HEK293 (cell line): ENCODE measurements around the gene NFRKB.

Experiments used
- CTCF ChIA-PET: fragments of 350-600 bp; formaldehyde crosslinking; extraction: SDS; loops from one replicate; lab custom pipeline; 2021; ENCODE audit warnings: antibody characterized with exemption; lab: Yijun Ruan, JAX
- POLR2A ChIA-PET: fragments of 300-600 bp; formaldehyde crosslinking; extraction: SDS; loops from one replicate; lab custom pipeline; 2020; ENCODE audit warnings: antibody characterized with exemption, inconsistent platforms; lab: Yijun Ruan, JAX
- H3K27ac ChIP-seq: fragments of 200-500 bp; sonication (Bioruptor generic); 2 replicates; pipeline ENCODE4 v1.5.1; 2014; ENCODE audit warnings: low read depth, low read length, control low read depth, inconsistent platforms; ENCODE audit errors: extremely low read depth
- H3K36me3 ChIP-seq, 2 experiments: fragments of 200-500 bp in 1 of 2; sonication (Bioruptor generic) in 1 of 2; 1 replicate in 1 of 2; 2 replicates in 1 of 2; pipeline ENCODE4 v1.5.1; 2014 to 2017; ENCODE audit warnings: inconsistent platforms in 2 of 2, low read length in 2 of 2; ENCODE audit not compliant: control insufficient read depth in 2 of 2, insufficient read depth in 1 of 2
- H3K4me1 ChIP-seq: fragments of 200-500 bp; sonication (Bioruptor generic); 2 replicates; pipeline ENCODE4 v1.5.1; 2014; ENCODE audit warnings: mild to moderate bottlenecking, low read length, inconsistent platforms; ENCODE audit not compliant: control insufficient read depth, insufficient read depth
- H3K4me3 ChIP-seq: 2 replicates; pipeline ENCODE4 v1.5.1; 2011; ENCODE audit warnings: low read depth, mild to moderate bottlenecking, control low read depth, low read length, moderate library complexity
- H3K9me3 ChIP-seq: fragments of 200-500 bp; sonication (Bioruptor generic); 2 replicates; pipeline ENCODE4 v1.5.1; 2014; ENCODE audit warnings: low read depth, low read length, inconsistent platforms; ENCODE audit not compliant: control insufficient read depth, insufficient read depth
- KLF9 ChIP-seq: fragments of 450-650 bp; formaldehyde crosslinking; IDR thresholded peaks from 2 replicates; pipeline ENCODE4 v1.5.1; 2016; ENCODE audit warnings: missing biosample characterization, missing genetic modification characterization, low read depth
- MYNN ChIP-seq: fragments of 450-650 bp; formaldehyde crosslinking; IDR thresholded peaks from 2 replicates; pipeline ENCODE4 v1.5.1; 2016; ENCODE audit warnings: missing biosample characterization, missing genetic modification characterization, borderline replicate concordance
- PRDM1 ChIP-seq: fragments of 450-650 bp; formaldehyde crosslinking; IDR thresholded peaks from 2 replicates; pipeline ENCODE4; 2016; ENCODE audit warnings: missing biosample characterization, missing genetic modification characterization
- REPIN1 ChIP-seq: fragments of 450-650 bp; formaldehyde crosslinking; IDR thresholded peaks from 2 replicates; pipeline ENCODE4 v1.5.1; 2017; ENCODE audit warnings: missing biosample characterization, missing genetic modification characterization, low read depth
- SETDB1 ChIP-seq: IDR thresholded peaks from one replicate; pipeline ENCODE4 v1.6.1; 2017; ENCODE audit warnings: mild to moderate bottlenecking, low read length, moderate library complexity, mixed read lengths; ENCODE audit not compliant: insufficient read length
- ZNF140 ChIP-seq: fragments of 450-650 bp; formaldehyde crosslinking; IDR thresholded peaks from 2 replicates; pipeline ENCODE4 v1.5.1; 2016; ENCODE audit warnings: missing biosample characterization, missing genetic modification characterization
- ZNF202 ChIP-seq: fragments of 450-650 bp; formaldehyde crosslinking; IDR thresholded peaks from 2 replicates; pipeline ENCODE4 v1.5.1; 2016; ENCODE audit warnings: missing biosample characterization, missing genetic modification characterization, borderline replicate concordance
- ZNF221 ChIP-seq: fragments of 450-650 bp; formaldehyde crosslinking; IDR thresholded peaks from 2 replicates; pipeline ENCODE4 v1.5.1; 2017; ENCODE audit warnings: missing biosample characterization, missing genetic modification characterization, borderline replicate concordance
- ZNF23 ChIP-seq: fragments of 450-650 bp; formaldehyde crosslinking; IDR thresholded peaks from 2 replicates; pipeline ENCODE4 v1.5.1; 2016; ENCODE audit warnings: missing biosample characterization, missing genetic modification characterization, borderline replicate concordance
- ZNF274 ChIP-seq, 2 experiments: fragments of 200-500 bp in 1 of 2; fragments of 450-650 bp in 1 of 2; sonication (Bioruptor generic) in 1 of 2; formaldehyde crosslinking in 1 of 2; IDR thresholded peaks; 2 replicates each; pipeline versions ENCODE4 v1.5.1 to v1.6.1; 2014 to 2016; ENCODE audit warnings: borderline replicate concordance in 1 of 2, inconsistent platforms in 1 of 2, low read length in 1 of 2, missing biosample characterization in 1 of 2, missing genetic modification characterization in 1 of 2
- ZNF324 ChIP-seq: fragments of 450-650 bp; formaldehyde crosslinking; IDR thresholded peaks from 2 replicates; pipeline ENCODE4 v1.5.1; 2016; ENCODE audit warnings: missing biosample characterization, missing genetic modification characterization
- ZNF366 ChIP-seq: fragments of 450-650 bp; formaldehyde crosslinking; conservative IDR thresholded peaks from 2 replicates; pipeline ENCODE4 v1.5.1; 2016; ENCODE audit warnings: missing biosample characterization, missing genetic modification characterization
- ZNF423 ChIP-seq: fragments of 450-650 bp; formaldehyde crosslinking; IDR thresholded peaks from 2 replicates; pipeline ENCODE4 v1.5.1; 2016; ENCODE audit warnings: missing biosample characterization, missing genetic modification characterization
- ZNF560 ChIP-seq: fragments of 450-650 bp; formaldehyde crosslinking; IDR thresholded peaks from 2 replicates; pipeline ENCODE4 v1.5.1; 2017; ENCODE audit warnings: missing biosample characterization, missing genetic modification characterization, borderline replicate concordance
- ZNF626 ChIP-seq: fragments of 450-650 bp; sonication (Bioruptor Pico); formaldehyde crosslinking; IDR thresholded peaks from 2 replicates; pipeline ENCODE4 v1.5.1; 2018; ENCODE audit warnings: missing biosample characterization, missing genetic modification characterization, inconsistent platforms
- ZNF677 ChIP-seq: fragments of 450-650 bp; IDR thresholded peaks from 2 replicates; pipeline ENCODE4 v1.5.0; 2018; ENCODE audit warnings: missing biosample characterization, mild to moderate bottlenecking, missing genetic modification characterization, moderate library complexity
- ZNF701 ChIP-seq: fragments of 450-650 bp; formaldehyde crosslinking; IDR thresholded peaks from 2 replicates; pipeline ENCODE4 v1.5.1; 2016; ENCODE audit warnings: missing biosample characterization, missing genetic modification characterization
- ZNF704 ChIP-seq: fragments of 450-650 bp; formaldehyde crosslinking; IDR thresholded peaks from 2 replicates; pipeline ENCODE4 v1.5.1; 2016; ENCODE audit warnings: missing biosample characterization, missing genetic modification characterization
- ZNF707 ChIP-seq: fragments of 450-650 bp; formaldehyde crosslinking; IDR thresholded peaks from 2 replicates; pipeline ENCODE4 v1.5.1; 2016; ENCODE audit warnings: missing biosample characterization, missing genetic modification characterization
- ZNF843 ChIP-seq: fragments of 450-650 bp; formaldehyde crosslinking; IDR thresholded peaks from 2 replicates; pipeline ENCODE4 v1.5.1; 2016; ENCODE audit warnings: missing biosample characterization, missing genetic modification characterization
- ZSCAN30 ChIP-seq: fragments of 450-650 bp; IDR thresholded peaks from 2 replicates; pipeline ENCODE4 v1.5.1; 2018; ENCODE audit warnings: missing biosample characterization, mild to moderate bottlenecking, missing genetic modification characterization, moderate library complexity
- TF ChIP-seq, protein P1 (sequence below): fragments of 450-650 bp; formaldehyde crosslinking; IDR thresholded peaks from 2 replicates; pipeline ENCODE4 v1.5.1; 2016; ENCODE audit warnings: missing biosample characterization, missing genetic modification characterization
- TF ChIP-seq, protein P2 (sequence below): fragments of 450-650 bp; IDR thresholded peaks from 2 replicates; pipeline ENCODE4 v1.5.1; 2018; ENCODE audit warnings: missing biosample characterization, missing genetic modification characterization

Gene NFRKB

DNA sequence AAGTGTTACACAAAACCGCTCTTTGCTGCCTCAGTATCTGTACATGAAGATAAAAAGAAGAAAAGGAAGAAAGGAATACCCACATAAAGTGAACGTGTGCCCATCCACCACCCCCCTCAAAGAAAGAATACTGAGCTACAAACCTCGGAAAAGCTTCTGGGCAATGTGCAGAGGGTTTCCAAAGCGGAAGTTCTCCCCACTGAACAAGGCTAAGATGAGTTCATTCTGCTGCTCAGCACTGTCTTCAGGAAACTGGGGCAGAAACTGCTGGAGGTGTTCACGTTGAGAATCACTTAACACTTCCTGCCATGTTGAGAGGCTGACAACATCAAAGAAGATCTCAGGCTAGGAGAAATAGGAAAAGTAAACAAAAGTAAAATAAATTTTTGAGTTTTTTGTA lies 6.9 kb downstream of the NFRKB start (continued):
- TF ChIP-seq, protein P1, sequence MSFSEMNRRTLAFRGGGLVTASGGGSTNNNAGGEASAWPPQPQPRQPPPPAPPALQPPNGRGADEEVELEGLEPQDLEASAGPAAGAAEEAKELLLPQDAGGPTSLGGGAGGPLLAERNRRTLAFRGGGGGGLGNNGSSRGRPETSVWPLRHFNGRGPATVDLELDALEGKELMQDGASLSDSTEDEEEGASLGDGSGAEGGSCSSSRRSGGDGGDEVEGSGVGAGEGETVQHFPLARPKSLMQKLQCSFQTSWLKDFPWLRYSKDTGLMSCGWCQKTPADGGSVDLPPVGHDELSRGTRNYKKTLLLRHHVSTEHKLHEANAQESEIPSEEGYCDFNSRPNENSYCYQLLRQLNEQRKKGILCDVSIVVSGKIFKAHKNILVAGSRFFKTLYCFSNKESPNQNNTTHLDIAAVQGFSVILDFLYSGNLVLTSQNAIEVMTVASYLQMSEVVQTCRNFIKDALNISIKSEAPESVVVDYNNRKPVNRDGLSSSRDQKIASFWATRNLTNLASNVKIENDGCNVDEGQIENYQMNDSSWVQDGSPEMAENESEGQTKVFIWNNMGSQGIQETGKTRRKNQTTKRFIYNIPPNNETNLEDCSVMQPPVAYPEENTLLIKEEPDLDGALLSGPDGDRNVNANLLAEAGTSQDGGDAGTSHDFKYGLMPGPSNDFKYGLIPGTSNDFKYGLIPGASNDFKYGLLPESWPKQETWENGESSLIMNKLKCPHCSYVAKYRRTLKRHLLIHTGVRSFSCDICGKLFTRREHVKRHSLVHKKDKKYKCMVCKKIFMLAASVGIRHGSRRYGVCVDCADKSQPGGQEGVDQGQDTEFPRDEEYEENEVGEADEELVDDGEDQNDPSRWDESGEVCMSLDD (tag by site-specific recombination) = no peak
- TF ChIP-seq ZNF707 (tag by site-specific recombination) = no peak
- no peak for TF ChIP-seq ZNF324 (tag by site-specific recombination)
- no peak for TF ChIP-seq SETDB1
- no peak for TF ChIP-seq ZNF704 (tag by site-specific recombination)

GRCh38 chr11:129885381-129885780 lies 10.0 kb downstream of the NFRKB start:
- H3K4me3 ChIP-seq = no peak overlapping the region
- POLR2A ChIA-PET = no interaction called here
- TF ChIP-seq ZNF23 (tag by site-specific recombination) (no peak), ZNF843 (tag by site-specific recombination) (no peak), REPIN1 (tag by site-specific recombination) (no peak), ZNF701 (tag by site-specific recombination) (no peak), ZNF140 (tag by site-specific recombination) (no peak), ZNF221 (tag by site-specific recombination) (no peak), ZNF202 (no peak), ZNF366 (tag by site-specific recombination) (no peak), ZNF423 (tag by site-specific recombination) (no peak), ZNF274 (IDR thresholded peaks at IDR 0.05; ENCODE audit: low read length) (no peak), ZNF274 (tag by site-specific recombination; IDR thresholded peaks at IDR 0.05; ENCODE audit: borderline replicate concordance) (no peak), ZSCAN30 (tag by site-specific recombination) (no peak), PRDM1 (tag by site-specific recombination) (no peak), ZNF560 (tag by site-specific recombination) (no peak), MYNN (tag by site-specific recombination) (no peak), ZNF677 (tag by site-specific recombination) (no peak), KLF9 (no peak), ZNF626 (tag by site-specific recombination) (no peak)
- TF ChIP-seq, protein P2, sequence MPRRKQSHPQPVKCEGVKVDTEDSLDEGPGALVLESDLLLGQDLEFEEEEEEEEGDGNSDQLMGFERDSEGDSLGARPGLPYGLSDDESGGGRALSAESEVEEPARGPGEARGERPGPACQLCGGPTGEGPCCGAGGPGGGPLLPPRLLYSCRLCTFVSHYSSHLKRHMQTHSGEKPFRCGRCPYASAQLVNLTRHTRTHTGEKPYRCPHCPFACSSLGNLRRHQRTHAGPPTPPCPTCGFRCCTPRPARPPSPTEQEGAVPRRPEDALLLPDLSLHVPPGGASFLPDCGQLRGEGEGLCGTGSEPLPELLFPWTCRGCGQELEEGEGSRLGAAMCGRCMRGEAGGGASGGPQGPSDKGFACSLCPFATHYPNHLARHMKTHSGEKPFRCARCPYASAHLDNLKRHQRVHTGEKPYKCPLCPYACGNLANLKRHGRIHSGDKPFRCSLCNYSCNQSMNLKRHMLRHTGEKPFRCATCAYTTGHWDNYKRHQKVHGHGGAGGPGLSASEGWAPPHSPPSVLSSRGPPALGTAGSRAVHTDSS (tag by site-specific recombination) = no peak
- TF ChIP-seq, all 188 proteins: peak for 0
- H3K27ac ChIP-seq = no peak overlapping the region
- CTCF ChIA-PET = no interaction called here
- no peaks in the 10 kb centered on the region for H3K9me3 ChIP-seq
- H3K4me1 ChIP-seq = no peaks in the 10 kb centered on the region
- peaks cover 29 to 100% of the 10 kb centered on the region in 2 experiments for H3K36me3 ChIP-seq
